Peyer's patch (tissue), 4 donors: Measurements from ENCODE around the gene NEAT1. TPM values are rescaled to one million over a fixed set of nuclear protein-coding genes. Genes with fewer than 3 reads are reported as not detected.
A peak's percentile ranks its signal among the peaks of the same experiment; 100 is the strongest.
"Not testable (repeated sequence)": the region's sequence is repeated elsewhere in the genome, so short reads cannot be mapped to it uniquely, and the experiment has no call there.

Source experiments
- DNase-seq, 3 donors: peaks; one replicate each; pipeline ENCODE4 v3.0.0-alpha.2; 2017 to 2019
- H3K27ac ChIP-seq, 4 donors: fragments of 200-600 bp; sonication (generic); one replicate each; pipeline ENCODE4 v1.5.1; 2016 to 2019
- H3K27me3 ChIP-seq, 2 donors: fragments of 200-600 bp; sonication (generic); one replicate each; pipeline ENCODE4 v1.5.1; 2019
- H3K36me3 ChIP-seq, 3 donors: fragments of 200-600 bp; sonication (generic); one replicate each; pipeline ENCODE4 v1.5.1; 2016 to 2019
- H3K4me1 ChIP-seq, 4 donors: fragments of 200-600 bp; sonication (generic); one replicate each; pipeline ENCODE4 v1.5.1; 2016 to 2019
- H3K4me3 ChIP-seq, 4 donors: fragments of 200-600 bp; sonication (generic); 1 replicate in 3 of 4; 2 replicates in 1 of 4; pipeline ENCODE4 v1.5.1; 2016 to 2019; ENCODE audit warnings: mild to moderate bottlenecking in 1 of 4
- H3K9me3 ChIP-seq, 4 donors: fragments of 200-600 bp; sonication (generic); one replicate each; pipeline ENCODE4 v1.5.1; 2016 to 2019; ENCODE audit warnings: mild to moderate bottlenecking in 1 of 4
- CTCF ChIP-seq, 6 experiments: fragments of 450-650 bp in 4 of 6; fragments of 200-600 bp in 2 of 6; sonication (generic) in 1 of 6; IDR thresholded peaks; one replicate each; pipeline ENCODE4 v1.5.1; 2017 to 2019; ENCODE audit warnings: antibody characterized with exemption in 6 of 6, mild to moderate bottlenecking in 3 of 6, moderate library complexity in 1 of 6
- POLR2A ChIP-seq, 2 donors: fragments of 450-650 bp; IDR thresholded peaks; one replicate each; pipeline ENCODE4 v1.5.1; 2017; ENCODE audit warnings: antibody characterized with exemption in 2 of 2, mild to moderate bottlenecking in 2 of 2, moderate library complexity in 2 of 2
- total RNA-seq, 4 donors: library from RNA; depleted of rRNA; stranded (reverse); fragments of >200 nt; gene quantifications; one replicate each; pipeline ENCODE4 v1.1.0, GENCODE V29; 2016

The NEAT1 gene
- total RNA-seq, 4 donors from 2014 or later, result 705 to 1,411 (median 1,064) TPM

- peak in 1 of 3 donors; percentile 41 for DNase-seq
- Histone ChIP-seq H3K9me3 (no peaks in the 10 kb centered on the region), H3K27ac (peak overlapping the region; percentile 76 to 81 (median 80)), H3K4me3 (peak overlapping the region; percentile 41 to 57 (median 50)), H3K36me3 (no peaks in the 10 kb centered on the region), H3K27me3 (no peaks in the 10 kb centered on the region), H3K4me1 (peaks cover 0 to 5% (median 4%) of the 10 kb centered on the region in 4 donors)
- no peak for TF ChIP-seq CTCF (IDR thresholded peaks at IDR 0.05)
- TF ChIP-seq POLR2A (IDR thresholded peaks at IDR 0.05), result no peak
Observed at GRCh38 chr11:65454311-65454695, 31.7 kb downstream of the NEAT1 start.

GRCh38 chr11:65454696-65455456 is 32.3 kb downstream of the NEAT1 start:
- Histone ChIP-seq H3K4me3 (peak overlapping the region; percentile 41 to 57 (median 50)), H3K27me3 (no peaks in the 10 kb centered on the region), H3K27ac (peak overlapping the region; percentile 76 to 81 (median 80)), H3K4me1 (peaks cover 0 to 5% (median 4%) of the 10 kb centered on the region in 4 donors), H3K9me3 (no peaks in the 10 kb centered on the region), H3K36me3 (no peaks in the 10 kb centered on the region)
- peak; percentile 89 to 97 (median 93) for DNase-seq
- TF ChIP-seq POLR2A (IDR thresholded peaks at IDR 0.05) (peak; percentile 58 to 78), CTCF (IDR thresholded peaks at IDR 0.05) (peak in 1 of 6 experiments; percentile 26)

GRCh38 chr11:65456418-65456817 is 33.8 kb downstream of the NEAT1 start:
- Histone ChIP-seq H3K27ac (no peak overlapping the region), H3K4me3 (no peak overlapping the region), H3K9me3 (no peaks in the 10 kb centered on the region)

GRCh38 chr11:65459552-65459951 is 37.0 kb downstream of the NEAT1 start:
- H3K27ac ChIP-seq, result no peak overlapping the region
- no peak for TF ChIP-seq CTCF (IDR thresholded peaks at IDR 0.05)
- TF ChIP-seq POLR2A (IDR thresholded peaks at IDR 0.05), result no peak
- no peaks in the 10 kb centered on the region for H3K27me3 ChIP-seq
- H3K36me3 ChIP-seq, result no peaks in the 10 kb centered on the region
- H3K4me3 ChIP-seq, result no peak overlapping the region
- peaks cover 0 to 5% (median 4%) of the 10 kb centered on the region in 4 donors for H3K4me1 ChIP-seq
- H3K9me3 ChIP-seq, result no peaks in the 10 kb centered on the region
- DNase-seq, result no peak

More at GRCh38 chr11:65456418-65456817, 33.8 kb downstream of the NEAT1 start:
- no peak for TF ChIP-seq POLR2A (IDR thresholded peaks at IDR 0.05)
- no peak for TF ChIP-seq CTCF (IDR thresholded peaks at IDR 0.05)
- Histone ChIP-seq H3K27me3 (no peaks in the 10 kb centered on the region), H3K36me3 (no peaks in the 10 kb centered on the region), H3K4me1 (peaks cover 0 to 5% (median 4%) of the 10 kb centered on the region in 4 donors)
- no peak for DNase-seq

- not testable (repeated sequence) for H3K4me1 ChIP-seq, H3K9me3 ChIP-seq, H3K36me3 ChIP-seq, H3K4me3 ChIP-seq, H3K27ac ChIP-seq, H3K27me3 ChIP-seq, DNase-seq
Observed at GRCh38 chr11:65465471-65465870, 42.9 kb downstream of the NEAT1 start.

- not testable (repeated sequence) for H3K27me3 ChIP-seq, DNase-seq, H3K4me1 ChIP-seq, H3K36me3 ChIP-seq, H3K4me3 ChIP-seq, H3K9me3 ChIP-seq
- peak overlapping the region in 2 of 4 donors; percentile 57 to 72 for H3K27ac ChIP-seq
Observed at GRCh38 chr11:65467306-65467705, 44.7 kb downstream of the NEAT1 start.
